ENCODE measurements around the gene UBE2H. TPM values are rescaled to one million over a fixed set of nuclear protein-coding genes. Genes with fewer than 3 reads are reported as not detected.

UBE2H gene
- total RNA-seq, 4 donors from 2014 or later = 31.0 to 131 (median 53.3) TPM

DNA sequence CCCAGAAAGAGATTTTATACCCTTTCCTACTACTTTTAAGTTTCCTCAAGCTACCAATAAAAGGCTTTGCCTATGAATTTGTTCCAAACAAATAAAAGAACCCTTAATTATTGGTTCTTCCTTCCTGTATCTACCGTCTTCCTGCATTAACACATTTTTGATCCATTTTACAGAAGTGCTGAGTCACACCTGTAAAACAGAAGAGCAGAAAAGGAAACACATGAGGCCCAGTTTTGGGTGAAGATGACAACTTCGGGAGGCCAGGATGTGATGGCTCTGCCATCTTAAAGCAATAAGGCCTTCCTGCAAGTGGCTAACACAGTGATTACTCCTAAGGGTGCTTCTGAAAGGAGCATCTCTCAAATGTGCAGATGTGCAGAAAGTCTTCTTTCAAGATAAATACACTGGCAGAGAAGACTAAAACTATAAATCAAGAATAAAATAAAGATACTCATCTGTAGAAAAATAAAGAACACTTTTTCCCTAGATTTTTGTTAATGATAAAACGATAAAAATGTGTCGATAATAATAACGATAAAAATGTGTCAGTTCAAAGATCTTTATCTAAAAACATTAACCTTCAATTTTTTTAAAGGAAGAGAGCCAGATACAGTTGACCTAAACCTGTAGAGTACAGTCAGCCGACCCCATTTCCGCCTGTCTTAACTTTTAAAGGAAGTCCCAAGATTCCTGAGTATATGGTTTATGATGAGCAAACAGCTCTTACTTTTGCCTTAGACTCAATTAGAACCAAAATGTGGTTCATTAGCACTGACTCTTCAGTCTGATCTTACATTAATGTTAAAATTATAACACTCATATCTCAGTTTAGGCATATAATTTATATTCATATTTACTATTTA, 108.6 kb downstream of the UBE2H start:
- Histone ChIP-seq H3K4me1 (peaks cover 0 to 32% (median 8%) of the 10 kb centered on the region in 4 donors), H3K27ac (no peak overlapping the region), H3K4me3 (no peak overlapping the region), H3K36me3 (no peaks in the 10 kb centered on the region), H3K27me3 (no peaks in the 10 kb centered on the region), H3K9me3 (no peaks in the 10 kb centered on the region)
- in situ Hi-C loops (cut with MboI; ENCODE audit: low pct_ligation_motif_present in 1 of 4, low pct_unique_long_range_greater_than_20kb in 1 of 4, low sequenced_read_pairs in 3 of 4) (loop anchor here in 1 of 4 donors (25.0 kb wide), 1 partner anchor 168 kb away; no protein-coding TSS in a partner anchor), intact Hi-C loops (cut with DNase I; ENCODE audit: low total_unique reads) (no loop called here)
- 77 to 79% methylated on average over 7 of the region's 7 CpGs for WGBS, 2 donors (ENCODE audit: low coverage in 1 of 2)
- TF ChIP-seq, protein P1, sequence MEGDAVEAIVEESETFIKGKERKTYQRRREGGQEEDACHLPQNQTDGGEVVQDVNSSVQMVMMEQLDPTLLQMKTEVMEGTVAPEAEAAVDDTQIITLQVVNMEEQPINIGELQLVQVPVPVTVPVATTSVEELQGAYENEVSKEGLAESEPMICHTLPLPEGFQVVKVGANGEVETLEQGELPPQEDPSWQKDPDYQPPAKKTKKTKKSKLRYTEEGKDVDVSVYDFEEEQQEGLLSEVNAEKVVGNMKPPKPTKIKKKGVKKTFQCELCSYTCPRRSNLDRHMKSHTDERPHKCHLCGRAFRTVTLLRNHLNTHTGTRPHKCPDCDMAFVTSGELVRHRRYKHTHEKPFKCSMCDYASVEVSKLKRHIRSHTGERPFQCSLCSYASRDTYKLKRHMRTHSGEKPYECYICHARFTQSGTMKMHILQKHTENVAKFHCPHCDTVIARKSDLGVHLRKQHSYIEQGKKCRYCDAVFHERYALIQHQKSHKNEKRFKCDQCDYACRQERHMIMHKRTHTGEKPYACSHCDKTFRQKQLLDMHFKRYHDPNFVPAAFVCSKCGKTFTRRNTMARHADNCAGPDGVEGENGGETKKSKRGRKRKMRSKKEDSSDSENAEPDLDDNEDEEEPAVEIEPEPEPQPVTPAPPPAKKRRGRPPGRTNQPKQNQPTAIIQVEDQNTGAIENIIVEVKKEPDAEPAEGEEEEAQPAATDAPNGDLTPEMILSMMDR (IDR thresholded peaks at IDR 0.05) = no peak
- no peak for TF ChIP-seq POLR2A (IDR thresholded peaks at IDR 0.05)
- no peak for TF ChIP-seq POLR2AphosphoS5 (IDR thresholded peaks at IDR 0.05)
- TF ChIP-seq EP300 (IDR thresholded peaks at IDR 0.05; ENCODE audit: low read depth) = no peak
- no peak for DNase-seq

DNA sequence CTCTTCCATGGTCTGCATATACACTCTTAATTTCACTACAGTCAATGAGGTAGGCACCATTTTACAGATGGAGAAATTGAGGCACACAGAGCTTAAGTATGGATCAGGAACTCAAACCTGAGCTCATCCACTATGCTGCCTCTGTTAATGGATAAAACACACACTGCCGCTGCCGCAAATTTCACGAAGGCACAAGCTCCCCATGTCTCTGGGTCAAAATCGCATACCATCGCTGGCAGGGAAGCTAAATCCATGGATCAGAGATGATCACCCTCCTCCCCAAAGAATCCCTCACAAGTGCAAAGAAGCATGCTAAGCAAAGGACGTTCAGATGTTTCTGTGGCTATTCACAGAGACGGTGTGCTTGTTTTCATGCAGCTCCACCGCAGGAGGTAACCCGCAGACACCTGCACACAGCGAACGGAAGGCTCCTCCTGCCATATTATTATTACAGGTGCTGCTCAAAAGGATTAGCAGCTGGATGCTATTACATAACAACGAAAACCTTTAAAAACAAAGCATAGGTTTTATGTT, 109.3 kb downstream of the UBE2H start:
- H3K27ac ChIP-seq = no peak overlapping the region
- DNase-seq = no peak
- peaks cover 0 to 5% (median 0%) of the 10 kb centered on the region in 4 donors for H3K36me3 ChIP-seq
- 85 to 100% methylated on average over 1 to 12 of the region's 12 CpGs for WGBS, 2 donors (ENCODE audit: low coverage in 1 of 2)
- H3K27me3 ChIP-seq = no peaks in the 10 kb centered on the region
- intact Hi-C loops (cut with DNase I; ENCODE audit: low total_unique reads) (no loop called here), in situ Hi-C loops (cut with MboI; ENCODE audit: low pct_ligation_motif_present in 1 of 4, low pct_unique_long_range_greater_than_20kb in 1 of 4, low sequenced_read_pairs in 3 of 4) (loop anchor here in 1 of 4 donors (25.0 kb wide), 1 partner anchor 169 kb away; no protein-coding TSS in a partner anchor)
- H3K4me3 ChIP-seq = no peak overlapping the region
- peaks cover 0 to 32% (median 8%) of the 10 kb centered on the region in 4 donors for H3K4me1 ChIP-seq
- TF ChIP-seq, protein P1 (IDR thresholded peaks at IDR 0.05) = no peak
- TF ChIP-seq POLR2A (IDR thresholded peaks at IDR 0.05) (no peak), POLR2AphosphoS5 (IDR thresholded peaks at IDR 0.05) (no peak), EP300 (IDR thresholded peaks at IDR 0.05; ENCODE audit: low read depth) (no peak)
- H3K9me3 ChIP-seq = no peaks in the 10 kb centered on the region

DNA sequence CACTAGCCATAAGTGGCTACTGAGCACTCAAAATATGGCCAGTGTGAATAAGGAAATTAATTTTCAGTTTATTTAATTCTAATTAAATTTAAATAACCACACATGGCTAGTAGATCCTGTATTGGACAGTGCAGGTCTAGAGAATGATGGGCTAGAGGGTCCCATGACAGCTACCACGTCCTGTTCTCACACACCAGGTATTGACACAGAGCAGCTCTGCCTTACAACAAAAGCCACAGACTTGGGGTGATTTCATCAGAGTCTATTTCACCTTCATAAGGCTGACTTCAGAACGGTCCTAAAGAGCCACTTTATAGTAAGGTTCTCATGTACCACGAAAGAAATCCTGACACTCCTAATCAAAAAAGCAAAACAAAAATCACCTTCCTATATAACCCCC, 111.3 kb downstream of the UBE2H start:
- intact Hi-C loops (cut with DNase I; ENCODE audit: low total_unique reads) = no loop called here

More for the DNA sequence above, 111.3 kb downstream of the UBE2H start:
- H3K36me3 ChIP-seq = peaks cover 0 to 9% (median 0%) of the 10 kb centered on the region in 4 donors
- H3K27ac ChIP-seq = no peak overlapping the region
- no peak for DNase-seq
- H3K27me3 ChIP-seq = no peaks in the 10 kb centered on the region
- no peak for TF ChIP-seq POLR2A (IDR thresholded peaks at IDR 0.05)
- no peak for TF ChIP-seq POLR2AphosphoS5 (IDR thresholded peaks at IDR 0.05)
- TF ChIP-seq, protein P1 (IDR thresholded peaks at IDR 0.05) = no peak
- TF ChIP-seq EP300 (IDR thresholded peaks at IDR 0.05; ENCODE audit: low read depth) = no peak
- no peak overlapping the region for H3K4me3 ChIP-seq
- no peaks in the 10 kb centered on the region for H3K9me3 ChIP-seq
- WGBS, 2 donors (ENCODE audit: low coverage in 1 of 2) = 81 to 99% methylated on average over 3 of the region's 3 CpGs
- in situ Hi-C loops (cut with MboI; ENCODE audit: low pct_ligation_motif_present in 1 of 4, low pct_unique_long_range_greater_than_20kb in 1 of 4, low sequenced_read_pairs in 3 of 4) = loop anchor here in 1 of 4 donors (25.0 kb wide), 1 partner anchor 171 kb away; no protein-coding TSS in a partner anchor
- peaks cover 0 to 28% (median 8%) of the 10 kb centered on the region in 4 donors for H3K4me1 ChIP-seq
